NCI-H128 (cell line): ENCODE measurements around the gene FARP1.

Experiments
- DNase-seq: peaks from one replicate; lab custom pipeline; 2025; ENCODE audit not compliant: unreplicated experiment; lab: John Stamatoyannopoulos, UW

FARP1 gene

DNA sequence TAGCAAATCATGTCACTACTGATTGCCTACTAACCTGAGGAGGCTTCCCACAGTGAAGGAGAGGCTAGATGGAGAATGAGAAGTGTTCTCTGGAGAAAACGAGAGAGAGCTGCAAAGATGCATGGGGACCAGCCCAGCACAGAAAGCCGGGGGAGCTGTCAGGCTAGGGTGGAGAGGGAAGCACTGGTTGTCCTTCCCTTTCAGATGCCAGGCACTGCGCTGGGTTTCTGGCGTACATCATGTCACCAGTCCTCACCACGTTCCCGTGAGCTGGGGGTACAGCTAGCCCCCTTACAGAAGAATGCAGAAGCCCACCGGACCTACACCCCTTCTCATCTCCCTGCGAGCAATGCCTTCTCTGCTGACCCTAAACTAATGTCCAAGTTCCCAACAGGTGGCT, 348.0 kb downstream of the FARP1 start:
- no peak for DNase-seq

DNA sequence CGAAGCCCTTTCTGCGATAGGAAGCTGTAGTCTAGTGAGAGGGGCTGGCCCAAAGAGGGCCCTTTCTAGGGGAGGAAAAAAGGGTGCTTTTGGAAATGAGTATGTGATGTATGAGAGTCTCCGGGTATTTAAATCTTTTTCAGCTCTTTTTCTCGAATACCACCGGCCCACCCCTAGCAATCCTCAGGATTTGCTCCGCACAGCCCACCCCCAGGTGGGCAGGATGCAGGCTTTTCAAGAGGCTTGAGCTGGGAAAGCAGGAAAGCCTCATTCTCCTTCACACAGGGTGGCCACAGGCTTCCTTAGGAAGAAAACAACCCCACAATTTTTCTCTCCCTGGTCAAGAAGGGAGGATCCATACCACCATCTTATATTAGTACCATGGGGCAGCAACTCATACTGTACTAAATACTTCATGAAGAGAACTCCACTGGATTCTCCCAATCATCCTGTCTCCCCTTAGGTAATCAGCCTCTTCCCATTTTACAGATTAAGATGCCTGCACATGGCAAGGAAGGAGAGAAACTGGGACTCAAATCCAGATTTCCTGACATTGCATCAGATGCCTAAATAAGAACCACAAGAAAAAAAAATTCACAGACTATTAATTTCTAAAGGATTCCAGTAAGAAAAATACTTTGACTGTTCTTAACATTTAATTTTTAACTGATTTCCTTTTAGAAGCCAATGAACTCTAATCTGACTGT, 349.6 kb downstream of the FARP1 start:
- DNase-seq = no peak

DNA sequence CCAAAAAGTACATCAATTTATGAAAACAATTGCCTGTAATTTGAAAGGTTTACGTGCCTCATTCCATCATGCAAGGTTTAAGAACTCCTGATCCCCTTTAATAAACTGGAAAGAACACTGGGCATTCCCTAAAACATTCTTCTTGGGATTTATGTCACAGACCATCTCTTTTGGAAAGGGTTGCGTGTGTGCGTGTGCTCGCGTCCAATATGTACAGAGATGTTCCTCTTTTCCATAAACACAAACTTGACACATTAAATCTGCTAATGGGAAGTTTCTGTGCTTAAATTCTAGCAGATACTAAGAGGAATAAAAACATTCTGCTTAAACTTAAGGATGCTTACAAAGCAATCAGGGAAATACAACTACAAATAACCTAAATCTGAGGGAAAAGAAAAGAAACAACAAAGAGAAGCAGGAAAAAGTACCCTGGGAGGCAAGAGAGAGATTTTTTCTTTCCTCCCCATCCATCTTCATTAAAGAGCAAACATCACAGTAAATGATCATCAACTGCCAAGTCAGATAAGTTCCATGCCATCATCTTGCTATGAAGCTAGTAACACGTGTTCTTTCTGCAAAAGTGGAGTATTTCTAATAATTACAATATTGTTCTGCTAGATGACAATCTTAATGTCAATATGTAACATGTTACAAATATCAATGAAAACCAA, 350.3 kb downstream of the FARP1 start:
- DNase-seq = no peak

DNA sequence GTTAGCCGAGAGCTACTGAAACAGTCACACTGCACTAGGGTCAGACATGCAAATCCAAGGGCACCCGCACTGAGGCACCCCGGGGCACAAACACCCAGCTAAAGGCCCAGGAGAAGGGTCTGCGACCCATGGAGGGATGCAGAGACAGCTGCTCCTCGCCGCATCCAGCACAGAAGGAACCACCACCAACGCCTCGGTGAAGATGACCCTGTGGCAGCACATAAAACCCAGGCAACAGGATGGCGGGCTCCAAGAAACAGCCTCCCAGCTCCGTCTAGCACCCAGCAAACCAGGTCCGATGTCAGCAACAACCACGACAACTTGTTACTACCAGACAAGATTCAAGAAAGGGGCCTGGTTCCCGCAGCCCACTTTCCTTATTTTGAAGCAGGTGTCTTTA, 351.9 kb downstream of the FARP1 start:
- DNase-seq = no peak

DNA sequence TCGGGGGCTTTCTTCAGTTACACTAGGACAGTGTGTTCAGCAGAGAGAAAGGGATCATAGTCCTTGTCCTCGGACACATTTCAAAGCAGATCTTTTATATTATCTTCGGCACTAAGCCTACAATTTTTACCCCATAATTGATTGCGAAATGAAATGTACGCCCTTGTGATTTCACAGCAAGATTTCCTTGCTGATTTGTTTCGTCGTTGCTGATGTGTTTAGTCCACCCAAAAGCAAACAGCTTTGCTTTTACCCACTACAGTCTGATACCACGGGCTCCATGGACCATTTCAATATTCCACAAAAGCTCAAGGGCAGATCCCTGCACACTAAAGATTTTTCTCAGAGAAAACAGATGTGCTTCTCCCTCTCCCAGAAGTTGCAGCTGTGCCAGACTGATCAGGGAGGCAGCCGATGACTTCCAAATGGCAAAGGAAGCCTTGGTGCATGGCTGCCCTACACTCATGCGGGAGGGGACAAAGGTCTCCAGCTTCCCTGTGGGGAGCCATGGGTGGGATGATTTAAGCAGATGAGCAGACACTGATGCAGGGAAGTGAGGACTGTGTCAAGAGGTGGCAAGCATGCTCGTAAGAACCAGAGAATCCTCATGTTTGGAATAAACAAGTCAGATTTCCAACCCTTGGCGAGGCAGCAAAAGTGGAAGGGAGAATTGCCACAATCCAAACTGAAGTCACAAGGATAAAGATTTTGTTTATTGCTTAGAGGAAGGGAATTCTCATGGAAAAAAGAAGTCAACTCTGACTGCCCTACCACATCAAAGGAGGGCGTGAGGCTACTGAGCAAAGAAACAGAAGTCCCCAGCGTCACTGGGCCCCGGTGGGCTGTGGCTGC, 353.0 kb downstream of the FARP1 start:
- no peak for DNase-seq

DNA sequence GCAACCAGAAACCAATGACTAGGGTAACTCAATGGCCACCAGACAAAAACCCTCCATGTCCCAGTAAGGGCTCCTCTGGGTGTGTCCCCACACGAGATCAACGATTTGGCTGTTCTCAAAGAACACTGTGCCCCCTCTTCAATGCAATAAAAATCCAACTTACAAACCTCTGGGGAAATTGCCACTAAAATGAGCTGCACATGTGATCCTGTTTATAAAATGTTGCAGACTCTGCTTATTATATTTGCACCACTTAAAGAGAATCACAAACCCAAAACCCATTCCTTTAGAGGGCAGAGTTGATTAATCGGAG, 353.5 kb downstream of the FARP1 start:
- DNase-seq = no peak

DNA sequence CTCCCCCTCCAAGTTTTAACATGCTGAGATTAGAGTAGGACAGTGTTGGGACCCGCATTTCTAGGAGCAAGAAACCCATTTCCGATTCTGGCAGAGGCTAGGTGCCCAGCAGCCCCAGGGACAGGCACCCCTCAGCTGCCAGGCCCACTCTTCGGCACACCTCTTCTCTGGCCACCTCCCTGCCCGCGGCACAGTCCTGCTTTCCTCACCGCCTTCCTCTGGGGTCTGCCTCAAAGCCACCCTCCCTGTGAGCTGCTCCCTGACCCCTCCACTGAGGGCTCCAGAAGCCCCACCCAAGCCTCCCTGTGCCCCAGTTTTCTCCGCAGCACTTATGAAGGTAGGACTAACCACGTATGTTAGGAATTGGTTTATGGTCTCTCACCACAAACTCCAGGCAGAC, 354.1 kb downstream of the FARP1 start:
- no peak for DNase-seq

DNA sequence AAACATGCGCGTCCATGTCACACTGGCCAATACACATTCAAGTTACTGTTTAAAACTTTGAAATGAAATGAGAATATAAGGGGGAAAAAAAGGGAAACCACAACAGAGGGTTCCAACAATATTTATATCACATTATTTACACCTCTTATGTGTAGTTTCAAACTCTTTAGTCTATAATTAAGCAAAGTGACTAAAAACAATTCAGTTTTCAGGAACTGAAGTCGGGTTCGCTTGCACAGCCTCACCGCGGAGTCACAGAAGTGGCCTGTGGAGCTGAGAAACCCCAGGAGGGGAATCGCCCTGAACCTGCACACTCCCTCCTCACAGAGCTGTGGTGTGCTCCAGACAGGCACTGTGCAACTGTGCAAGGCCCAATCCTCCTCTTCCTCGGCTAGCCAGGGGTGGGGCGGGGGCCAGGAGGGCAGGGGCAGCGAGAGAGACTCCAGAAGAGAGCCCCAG, 358.1 kb downstream of the FARP1 start:
- no peak for DNase-seq

DNA sequence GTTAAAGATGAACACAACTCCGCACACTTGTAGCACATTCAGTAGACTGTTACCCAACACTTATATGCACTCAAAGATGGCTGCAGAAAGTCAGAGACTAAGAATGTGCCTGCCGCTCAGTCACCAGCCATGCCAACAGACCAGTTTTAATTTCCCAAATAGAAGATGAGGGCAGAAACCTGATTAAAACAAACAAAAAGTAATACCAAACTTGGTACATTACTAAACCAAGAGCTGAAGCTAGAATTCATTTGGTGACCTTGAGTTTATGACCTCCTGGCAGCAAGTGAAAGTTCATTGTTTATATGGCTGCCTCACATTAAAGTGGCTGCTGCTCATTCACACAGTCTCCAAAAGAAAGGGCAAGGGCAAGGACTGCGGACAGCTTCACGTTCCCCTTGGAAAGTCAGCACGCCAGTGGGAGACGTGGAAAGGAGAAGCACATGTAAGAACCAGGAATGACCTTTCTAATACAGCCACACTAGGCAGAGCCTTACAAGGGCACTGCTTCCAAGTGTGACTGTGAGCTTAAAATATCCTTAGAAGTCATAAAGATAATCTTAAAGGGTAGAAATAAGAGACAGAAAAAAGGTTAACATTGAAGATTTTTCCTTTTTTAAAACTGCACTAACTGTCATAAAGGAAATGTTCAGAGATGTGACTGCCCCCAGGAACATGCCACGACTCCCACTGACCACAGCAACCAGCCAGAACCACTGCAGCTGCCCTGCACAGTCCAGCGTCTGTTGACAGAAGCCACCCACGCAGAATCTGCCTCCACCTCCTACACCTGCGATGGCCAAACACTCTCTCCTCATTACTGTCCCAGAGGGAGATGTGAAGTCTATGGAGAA, 360.5 kb downstream of the FARP1 start:
- DNase-seq = no peak

DNA sequence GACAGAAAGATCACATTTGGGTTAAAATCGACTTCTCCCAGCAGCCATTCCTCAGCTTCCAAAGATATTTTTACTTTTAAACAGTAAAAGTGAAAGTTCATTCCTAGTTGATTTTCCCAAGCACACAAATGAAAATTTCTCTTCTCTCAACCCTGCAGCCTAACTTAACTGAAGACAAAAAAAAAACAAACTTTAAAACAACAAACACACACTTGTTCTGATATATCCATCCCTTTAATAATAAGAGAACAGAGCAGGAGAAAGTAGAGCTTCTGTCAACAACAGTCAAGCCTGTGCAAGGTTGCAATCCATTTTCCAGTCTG, 361.1 kb downstream of the FARP1 start:
- DNase-seq = no peak

DNA sequence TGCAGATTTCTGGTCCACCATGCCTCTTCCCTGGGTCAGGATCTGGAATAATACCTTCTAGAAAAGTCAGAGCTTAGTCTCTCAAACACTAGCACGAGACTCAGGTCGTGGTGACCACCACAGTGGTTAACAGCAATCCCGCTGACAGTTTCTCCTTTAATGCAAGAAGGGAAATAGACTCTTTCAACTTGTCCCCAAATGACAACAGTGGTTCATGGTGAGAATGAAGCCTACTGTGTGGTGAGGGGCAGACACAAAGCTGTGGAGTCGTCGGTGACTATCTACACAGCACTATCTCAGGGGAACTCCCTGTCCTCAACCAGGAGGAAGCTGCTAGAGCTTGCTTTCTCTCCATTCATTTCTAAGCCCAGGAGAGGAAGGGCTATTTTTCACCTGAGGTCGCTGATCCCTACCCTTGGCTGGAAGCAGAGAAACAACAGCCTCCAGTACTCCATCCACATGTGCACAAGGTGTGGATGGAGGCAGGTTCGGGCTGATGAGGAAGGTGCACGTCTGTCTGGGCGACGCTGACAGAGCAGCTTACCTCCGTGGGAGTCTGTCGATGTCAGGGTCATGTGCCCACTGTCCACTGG, 361.6 kb downstream of the FARP1 start:
- DNase-seq = no peak
